GM19193 (cell line): ENCODE data around the gene CDC42.

Source experiments
- POLR2A ChIP-seq: IDR thresholded peaks from 4 replicates; pipeline ENCODE4 v1.6.1; 2011; ENCODE audit not compliant: insufficient read depth, insufficient read length; ENCODE audit errors: extremely low read depth

Gene CDC42

DNA sequence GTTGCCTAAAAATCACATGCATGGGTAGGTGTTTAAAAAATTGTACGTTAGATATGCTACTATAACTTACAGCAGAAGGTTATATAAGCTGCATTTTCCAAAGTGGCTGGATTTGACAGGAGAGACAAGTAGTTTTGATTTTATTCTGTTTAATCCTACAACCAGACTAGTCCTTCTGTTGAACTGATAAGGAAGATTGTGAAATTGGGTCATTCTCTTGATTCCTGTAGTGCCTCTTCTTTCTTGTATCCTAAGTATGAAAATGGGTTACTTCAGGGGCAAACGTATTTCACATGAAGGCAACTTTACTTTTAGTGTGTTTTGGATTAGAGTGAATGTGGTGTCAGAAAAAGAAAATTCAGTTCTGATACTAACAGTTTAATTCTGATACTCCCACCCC is 19.0 kb downstream of the CDC42 start:
- no peak for TF ChIP-seq POLR2A

- no peak for TF ChIP-seq POLR2A
Observed at GRCh38 chr1:22074803-22075202, 22.3 kb downstream of the CDC42 start.

GRCh38 chr1:22075718-22076117 is 23.2 kb downstream of the CDC42 start:
- TF ChIP-seq POLR2A, result no peak

DNA sequence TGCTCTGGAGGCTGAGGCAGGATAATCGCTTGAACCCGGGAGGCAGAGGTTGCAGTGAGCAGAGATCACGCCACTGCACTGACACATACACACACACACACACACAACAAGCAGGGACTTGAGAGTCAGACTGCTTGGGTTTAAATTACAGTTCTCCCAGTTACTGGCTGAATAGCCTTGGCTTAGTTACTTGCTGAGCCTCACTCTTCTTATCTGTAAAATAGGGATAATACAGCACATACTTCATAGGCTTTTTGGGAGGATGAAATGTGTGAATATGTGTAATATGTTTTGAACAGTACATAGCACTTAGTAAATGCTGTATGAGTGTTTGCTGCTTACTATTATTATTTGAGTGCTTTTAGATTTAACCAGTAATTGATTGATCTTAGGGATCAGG is 23.8 kb downstream of the CDC42 start:
- TF ChIP-seq POLR2A, result no peak

DNA sequence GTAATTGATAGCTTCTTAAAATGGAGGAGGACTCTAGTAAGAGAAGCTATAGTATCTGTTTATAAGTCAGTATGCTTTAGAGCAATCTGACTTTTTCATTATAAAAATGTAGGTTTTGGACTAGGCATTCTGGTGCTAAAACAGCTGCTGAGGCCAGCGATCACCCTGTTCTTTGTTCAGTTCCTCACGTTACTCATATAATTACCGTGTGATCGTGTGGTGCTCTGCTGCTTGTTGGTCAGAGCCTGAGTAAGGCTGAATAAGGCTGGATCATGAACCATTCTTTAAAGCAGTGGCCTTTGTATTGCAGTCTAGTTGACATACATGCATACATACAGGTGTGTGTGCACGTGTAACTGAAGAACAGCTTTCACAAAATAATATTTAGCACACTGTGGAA is 25.2 kb downstream of the CDC42 start:
- no peak for TF ChIP-seq POLR2A

GRCh38 chr1:22078133-22078532 is 25.6 kb downstream of the CDC42 start:
- no peak for TF ChIP-seq POLR2A

DNA sequence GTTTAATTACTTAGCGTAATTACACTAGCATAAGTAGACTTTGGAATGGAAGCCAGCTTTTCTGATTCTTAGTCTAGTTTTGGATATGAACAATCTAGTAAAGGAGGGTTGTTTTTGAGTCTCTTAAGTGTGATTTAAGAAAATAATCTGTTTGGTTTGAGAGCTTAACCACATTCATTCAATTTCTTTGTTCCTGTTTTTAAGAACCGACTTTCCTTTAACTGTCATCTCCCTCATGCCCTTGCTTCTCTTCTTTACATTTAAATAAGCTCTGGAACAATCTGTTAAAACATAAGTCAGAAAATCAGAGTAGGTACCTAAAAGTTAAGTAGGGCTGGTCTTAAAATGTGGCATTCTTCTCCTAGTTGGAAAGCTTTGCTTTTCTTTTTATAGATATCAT is 27.7 kb downstream of the CDC42 start:
- no peak for TF ChIP-seq POLR2A

- no peak for TF ChIP-seq POLR2A
Observed at GRCh38 chr1:22088331-22088730, 35.8 kb downstream of the CDC42 start.

DNA sequence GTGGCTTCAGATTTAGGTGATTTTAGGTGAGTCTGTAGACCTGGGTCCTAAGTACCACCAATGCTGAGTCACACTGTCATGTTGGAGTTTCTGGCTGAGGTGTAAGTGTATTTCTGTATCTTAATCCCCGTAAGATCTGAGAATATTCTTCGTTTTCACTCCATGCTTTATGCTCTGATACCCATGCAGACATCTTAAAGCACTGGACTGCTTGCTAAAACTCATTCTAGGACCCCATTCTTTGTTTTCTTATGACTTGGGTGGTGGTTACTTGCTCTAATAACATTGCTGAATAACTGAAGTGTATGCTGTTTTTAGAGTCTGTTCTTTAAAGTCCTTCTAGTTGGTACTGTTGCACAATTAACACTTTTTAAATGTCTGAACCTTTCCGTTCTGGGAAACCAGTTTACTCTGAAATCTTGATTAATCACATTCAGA is 36.6 kb downstream of the CDC42 start:
- TF ChIP-seq POLR2A, result no peak

DNA sequence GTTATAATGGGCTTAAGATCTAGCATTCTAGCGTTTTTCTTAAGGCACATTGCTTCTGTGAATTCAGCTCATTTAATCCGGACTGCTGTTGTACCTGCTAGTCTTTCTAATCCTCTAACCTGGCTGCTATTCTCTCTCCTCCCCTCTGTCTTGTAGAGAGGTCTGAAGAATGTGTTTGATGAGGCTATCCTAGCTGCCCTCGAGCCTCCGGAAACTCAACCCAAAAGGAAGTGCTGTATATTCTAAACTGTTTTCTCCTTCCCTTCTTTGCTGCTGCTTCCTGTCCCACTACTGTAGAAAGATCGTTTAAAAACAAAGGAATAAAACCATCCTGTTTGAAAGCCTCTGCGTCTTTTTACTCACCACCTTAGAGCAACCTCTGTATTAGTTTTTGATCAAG is 37.3 kb downstream of the CDC42 start:
- TF ChIP-seq POLR2A, result no peak

- TF ChIP-seq POLR2A, result no peak
Observed at GRCh38 chr1:22090867-22091266, 38.4 kb downstream of the CDC42 start.

DNA sequence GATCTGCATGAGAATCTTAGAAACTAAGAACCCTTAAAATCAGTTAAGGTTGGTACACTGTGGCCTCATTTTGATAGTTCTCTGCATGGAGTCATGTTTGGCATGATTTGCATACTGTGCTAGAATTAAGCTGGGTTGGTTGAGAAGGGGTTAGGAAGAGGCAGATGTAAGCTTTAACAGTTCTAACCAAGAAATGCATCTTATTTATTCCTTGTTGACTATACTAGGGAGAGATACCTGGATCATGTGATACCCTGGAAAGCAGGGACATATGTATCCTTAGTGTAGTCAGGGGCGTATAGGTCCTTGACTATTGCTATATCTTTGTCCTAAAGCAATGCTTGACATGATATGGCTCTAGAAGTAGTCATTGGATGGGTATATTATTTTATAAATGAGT is 41.0 kb downstream of the CDC42 start:
- TF ChIP-seq POLR2A, result no peak

- TF ChIP-seq POLR2A, result no peak
Observed at GRCh38 chr1:22096036-22096435, 43.5 kb downstream of the CDC42 start.

DNA sequence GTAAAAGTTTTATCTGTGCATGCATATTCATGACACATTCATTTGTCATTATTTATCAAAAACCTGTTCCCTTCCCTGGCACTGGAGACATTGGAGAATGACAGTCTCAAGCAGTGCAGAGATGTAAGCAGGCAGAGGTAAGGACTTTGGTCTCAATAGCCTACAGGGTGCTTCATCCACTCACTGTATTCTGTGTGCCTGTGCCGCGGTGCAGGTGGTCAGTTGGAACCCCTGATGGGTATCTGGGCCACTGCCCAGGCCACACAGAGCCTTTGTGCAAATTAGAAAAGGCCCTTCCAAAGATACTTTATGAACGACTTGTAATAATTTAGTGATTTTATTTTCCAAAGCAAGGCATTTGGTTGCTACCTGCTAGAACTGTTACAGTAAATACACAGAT is 44.0 kb downstream of the CDC42 start:
- no peak for TF ChIP-seq POLR2A

DNA sequence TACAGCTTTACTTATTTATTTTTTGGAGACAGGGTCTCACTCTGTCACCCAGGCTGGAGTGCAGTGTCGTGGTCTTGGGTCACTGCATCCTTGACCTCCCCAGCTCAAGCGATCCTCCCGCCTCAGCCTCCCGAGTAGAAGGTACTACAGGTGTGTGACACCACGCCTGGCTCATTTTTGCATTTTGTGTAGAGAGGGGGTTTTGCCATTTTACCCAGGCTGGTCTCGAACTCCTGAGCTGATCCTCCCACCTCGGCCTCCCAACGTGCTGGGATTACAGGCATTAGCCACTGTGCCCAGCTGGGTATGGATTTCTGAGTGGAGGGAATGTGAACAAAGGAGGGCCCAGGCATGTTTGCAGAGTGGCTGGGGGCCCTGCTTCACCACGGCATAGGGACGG is 46.2 kb downstream of the CDC42 start:
- no peak for TF ChIP-seq POLR2A

GRCh38 chr1:22100168-22100567 is 47.7 kb downstream of the CDC42 start:
- no peak for TF ChIP-seq POLR2A

DNA sequence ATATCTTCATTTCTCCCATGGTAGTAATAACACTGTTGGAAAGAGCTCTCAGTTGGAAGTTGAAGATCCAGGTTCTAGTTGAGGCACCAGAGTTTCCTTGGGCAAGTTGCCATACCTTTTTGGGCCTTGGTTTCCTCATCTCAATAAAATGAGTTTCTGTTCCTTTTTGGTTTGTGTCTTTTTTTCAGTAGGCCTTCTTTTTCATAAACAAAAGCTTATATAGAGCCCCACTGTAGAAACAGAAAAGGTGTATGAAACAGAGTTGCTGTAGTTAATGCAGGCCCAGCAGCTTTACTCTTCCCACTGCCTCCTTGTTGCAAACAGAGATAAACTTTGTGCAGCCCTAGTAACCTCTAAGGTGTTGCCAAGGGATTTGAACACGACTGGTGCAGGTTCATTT is 48.7 kb downstream of the CDC42 start:
- no peak for TF ChIP-seq POLR2A
